Eye (tissue), 1 donor: Measurements from ENCODE around the gene GRPEL2.

ENCODE experiments used
- DNase-seq: peaks from one replicate; pipeline ENCODE4 v3.0.0-alpha.2; 2015

GRPEL2 gene

GRCh38 chr5:149320791-149321330 lies 24.4 kb upstream of the GRPEL2 start:
- DNase-seq: peak; percentile 92

GRCh38 chr5:149322518-149322917 lies 22.8 kb upstream of the GRPEL2 start:
- DNase-seq: no peak

- DNase-seq: no peak
Observed at GRCh38 chr5:149323210-149323609, 22.1 kb upstream of the GRPEL2 start.

- no peak for DNase-seq
Observed at GRCh38 chr5:149323621-149324205, 21.6 kb upstream of the GRPEL2 start.

GRCh38 chr5:149324641-149325040 lies 20.7 kb upstream of the GRPEL2 start:
- no peak for DNase-seq

- DNase-seq: no peak
Observed at GRCh38 chr5:149325166-149325735, 20.0 kb upstream of the GRPEL2 start.

GRCh38 chr5:149325894-149326293 lies 19.4 kb upstream of the GRPEL2 start:
- DNase-seq: no peak

GRCh38 chr5:149326611-149327010 lies 18.7 kb upstream of the GRPEL2 start:
- DNase-seq: peak; percentile 20

GRCh38 chr5:149328177-149328576 lies 17.1 kb upstream of the GRPEL2 start:
- DNase-seq: no peak

- no peak for DNase-seq
Observed at GRCh38 chr5:149333711-149334443, 11.4 kb upstream of the GRPEL2 start.

GRCh38 chr5:149337736-149338135 lies 7.6 kb upstream of the GRPEL2 start:
- DNase-seq: peak; percentile 90

GRCh38 chr5:149338364-149338763 lies 6.9 kb upstream of the GRPEL2 start:
- peak; percentile 12 for DNase-seq

- no peak for DNase-seq
Observed at GRCh38 chr5:149340920-149341319, 4.4 kb upstream of the GRPEL2 start.

GRCh38 chr5:149341876-149342275 lies 3.4 kb upstream of the GRPEL2 start:
- peak; percentile 22 for DNase-seq

GRCh38 chr5:149344151-149344550 lies 1.1 kb upstream of the GRPEL2 start:
- no peak for DNase-seq

GRCh38 chr5:149345892-149346222 lies 558 bp downstream of the GRPEL2 start:
- DNase-seq: no peak

GRCh38 chr5:149348518-149348917 lies 3.2 kb downstream of the GRPEL2 start:
- DNase-seq: no peak

- no peak for DNase-seq
Observed at GRCh38 chr5:149349382-149349781, 4.1 kb downstream of the GRPEL2 start.

- DNase-seq: no peak
Observed at GRCh38 chr5:149352169-149352568, 6.9 kb downstream of the GRPEL2 start.

GRCh38 chr5:149353911-149354310 lies 8.6 kb downstream of the GRPEL2 start:
- DNase-seq: no peak

GRCh38 chr5:149355688-149356087 lies 10.4 kb downstream of the GRPEL2 start:
- no peak for DNase-seq

- DNase-seq: no peak
Observed at GRCh38 chr5:149356391-149356790, 11.1 kb downstream of the GRPEL2 start.

- DNase-seq: peak; percentile 97
Observed at GRCh38 chr5:149357370-149358293, 12.3 kb downstream of the GRPEL2 start, which contains the start of gene PCYOX1L. TSS of gene PCYOX1L (plus strand) at chr5:149358046. CDS start at chr5:149358069, 23 bp downstream.
